HL-60 (cell line): ENCODE results near the gene MSH5.

Source experiments
- DNase-seq, 2 experiments: peaks; one replicate each; pipeline ENCODE4 v3.0.0-alpha.2; 2010 to 2020; ENCODE audit warnings: low read depth in 1 of 2, low spot score in 1 of 2
- H3K27ac ChIP-seq: fragments of 250-450 bp; sonication (Bioruptor Pico); replicated peaks from 2 replicates; pipeline ENCODE4 v1.5.1; 2020; ENCODE audit warnings: mild to moderate bottlenecking, moderate library complexity
- H3K27me3 ChIP-seq: fragments of 250-450 bp; sonication (Bioruptor Pico); 2 replicates; pipeline ENCODE4 v1.5.1; 2021; ENCODE audit warnings: mild to moderate bottlenecking, moderate library complexity; ENCODE audit not compliant: insufficient read depth, poor library complexity, severe bottlenecking
- H3K4me3 ChIP-seq: replicated peaks from 2 replicates; pipeline ENCODE4 v1.5.1; 2011; ENCODE audit warnings: mild to moderate bottlenecking, control low read depth, low read length; ENCODE audit not compliant: insufficient read depth
- GABPA ChIP-seq: IDR thresholded peaks from 2 replicates; pipeline ENCODE4 v1.6.1; 2012; ENCODE audit warnings: low read depth
- POLR2AphosphoS5 ChIP-seq: IDR thresholded peaks from 2 replicates; pipeline ENCODE4 v1.6.1; 2012; ENCODE audit warnings: low read depth
- REST ChIP-seq: IDR thresholded peaks from 2 replicates; pipeline ENCODE4 v1.6.1; 2012; ENCODE audit warnings: low read depth; ENCODE audit not compliant: insufficient replicate concordance
- SPI1 ChIP-seq: IDR thresholded peaks from 2 replicates; pipeline ENCODE4 v1.6.1; 2012; ENCODE audit warnings: low read depth, mild to moderate bottlenecking, borderline replicate concordance
- TF ChIP-seq, protein P1 (sequence below): IDR thresholded peaks from one replicate; pipeline ENCODE4 v1.5.1; 2011; ENCODE audit warnings: low read length, control low read depth, inconsistent platforms; ENCODE audit not compliant: insufficient read depth

Gene MSH5

DNA sequence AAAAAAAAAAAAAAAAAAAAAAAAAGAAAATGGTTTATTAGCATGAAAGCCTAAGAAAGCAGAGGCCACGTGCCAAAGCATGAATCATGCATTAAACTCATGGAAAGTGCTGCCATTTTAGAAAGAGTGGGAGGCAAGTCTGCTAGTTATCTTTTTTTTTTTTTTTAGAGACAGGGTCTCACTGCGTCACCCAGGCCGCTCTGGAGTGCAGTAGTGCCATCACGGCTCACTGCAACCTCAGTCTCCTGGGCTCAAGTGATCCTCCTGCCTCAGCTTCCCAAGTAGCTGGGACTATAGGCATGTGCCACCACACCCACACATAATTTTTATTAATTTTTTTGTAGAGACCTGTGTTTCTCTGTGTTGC, 32.2 kb downstream of the MSH5 start:
- DNase-seq = no peak
- H3K27ac ChIP-seq = no peak overlapping the region
- TF ChIP-seq REST (no peak), POLR2AphosphoS5 (no peak), SPI1 (no peak), GABPA (no peak)
- TF ChIP-seq, protein P1, sequence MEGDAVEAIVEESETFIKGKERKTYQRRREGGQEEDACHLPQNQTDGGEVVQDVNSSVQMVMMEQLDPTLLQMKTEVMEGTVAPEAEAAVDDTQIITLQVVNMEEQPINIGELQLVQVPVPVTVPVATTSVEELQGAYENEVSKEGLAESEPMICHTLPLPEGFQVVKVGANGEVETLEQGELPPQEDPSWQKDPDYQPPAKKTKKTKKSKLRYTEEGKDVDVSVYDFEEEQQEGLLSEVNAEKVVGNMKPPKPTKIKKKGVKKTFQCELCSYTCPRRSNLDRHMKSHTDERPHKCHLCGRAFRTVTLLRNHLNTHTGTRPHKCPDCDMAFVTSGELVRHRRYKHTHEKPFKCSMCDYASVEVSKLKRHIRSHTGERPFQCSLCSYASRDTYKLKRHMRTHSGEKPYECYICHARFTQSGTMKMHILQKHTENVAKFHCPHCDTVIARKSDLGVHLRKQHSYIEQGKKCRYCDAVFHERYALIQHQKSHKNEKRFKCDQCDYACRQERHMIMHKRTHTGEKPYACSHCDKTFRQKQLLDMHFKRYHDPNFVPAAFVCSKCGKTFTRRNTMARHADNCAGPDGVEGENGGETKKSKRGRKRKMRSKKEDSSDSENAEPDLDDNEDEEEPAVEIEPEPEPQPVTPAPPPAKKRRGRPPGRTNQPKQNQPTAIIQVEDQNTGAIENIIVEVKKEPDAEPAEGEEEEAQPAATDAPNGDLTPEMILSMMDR = no peak

GRCh38 chr6:31775184-31775583, 35.4 kb downstream of the MSH5 start:
- TF ChIP-seq, protein P1 = no peak
- TF ChIP-seq REST (no peak), SPI1 (no peak), GABPA (no peak), POLR2AphosphoS5 (no peak)

More for the DNA sequence above, 32.2 kb downstream of the MSH5 start:
- Histone ChIP-seq H3K4me3 (no peak overlapping the region), H3K27me3 (no peaks in the 10 kb centered on the region)

GRCh38 chr6:31775633-31776484, 36.1 kb downstream of the MSH5 start:
- no peak for DNase-seq
- no peak overlapping the region for H3K4me3 ChIP-seq
- H3K27ac ChIP-seq = no peak overlapping the region
- H3K27me3 ChIP-seq = no peaks in the 10 kb centered on the region
- no peak for TF ChIP-seq POLR2AphosphoS5
- TF ChIP-seq REST = no peak
- TF ChIP-seq, protein P1 = no peak
- no peak for TF ChIP-seq GABPA
- TF ChIP-seq SPI1 = no peak

More at GRCh38 chr6:31775184-31775583, 35.4 kb downstream of the MSH5 start:
- Histone ChIP-seq H3K4me3 (no peak overlapping the region), H3K27me3 (no peaks in the 10 kb centered on the region), H3K27ac (no peak overlapping the region)
- no peak for DNase-seq
